COLO668 (cell line): ENCODE results near the gene NREP.

Experiments used
- DNase-seq: peaks from one replicate; lab custom pipeline; 2025; ENCODE audit not compliant: unreplicated experiment; lab: John Stamatoyannopoulos, UW

NREP gene

GRCh38 chr5:111756581-111757354, at the start of gene NREP:
TSS of gene NREP (minus strand) at chr5:111757194. CDS start at chr5:111755772, 1,422 bp downstream.
- DNase-seq = peak; percentile 23

GRCh38 chr5:111806753-111807152, 49.8 kb upstream of the NREP start:
- no peak for DNase-seq

GRCh38 chr5:111806156-111806555, 49.2 kb upstream of the NREP start:
- no peak for DNase-seq

- no peak for DNase-seq
Observed at GRCh38 chr5:111805071-111805470, 48.1 kb upstream of the NREP start.

GRCh38 chr5:111800351-111800750, 43.4 kb upstream of the NREP start:
- no peak for DNase-seq

GRCh38 chr5:111795142-111795541, 38.1 kb upstream of the NREP start:
- no peak for DNase-seq

GRCh38 chr5:111792471-111793058, 35.6 kb upstream of the NREP start:
- DNase-seq = no peak

- DNase-seq = no peak
Observed at GRCh38 chr5:111790295-111790694, 33.3 kb upstream of the NREP start.

GRCh38 chr5:111787006-111787405, 30.0 kb upstream of the NREP start:
- DNase-seq = no peak

- DNase-seq = no peak
Observed at GRCh38 chr5:111784491-111785181, 27.6 kb upstream of the NREP start.

- DNase-seq = no peak
Observed at GRCh38 chr5:111783537-111783936, 26.5 kb upstream of the NREP start.

- DNase-seq = no peak
Observed at GRCh38 chr5:111782216-111782615, 25.2 kb upstream of the NREP start.

- no peak for DNase-seq
Observed at GRCh38 chr5:111781200-111781599, 24.2 kb upstream of the NREP start.

- DNase-seq = no peak
Observed at GRCh38 chr5:111779922-111780292, 22.9 kb upstream of the NREP start.

GRCh38 chr5:111779260-111779921, 22.4 kb upstream of the NREP start:
- no peak for DNase-seq

- DNase-seq = no peak
Observed at GRCh38 chr5:111776913-111777781, 20.2 kb upstream of the NREP start.

- DNase-seq = no peak
Observed at GRCh38 chr5:111775224-111775623, 18.2 kb upstream of the NREP start.

GRCh38 chr5:111774525-111774924, 17.5 kb upstream of the NREP start:
- DNase-seq = no peak

GRCh38 chr5:111772456-111773122, 15.6 kb upstream of the NREP start:
- peak; percentile 4 for DNase-seq

GRCh38 chr5:111769541-111769940, 12.5 kb upstream of the NREP start:
- no peak for DNase-seq
